Measurements from ENCODE around the gene ZBTB38.

The ZBTB38 gene

DNA sequence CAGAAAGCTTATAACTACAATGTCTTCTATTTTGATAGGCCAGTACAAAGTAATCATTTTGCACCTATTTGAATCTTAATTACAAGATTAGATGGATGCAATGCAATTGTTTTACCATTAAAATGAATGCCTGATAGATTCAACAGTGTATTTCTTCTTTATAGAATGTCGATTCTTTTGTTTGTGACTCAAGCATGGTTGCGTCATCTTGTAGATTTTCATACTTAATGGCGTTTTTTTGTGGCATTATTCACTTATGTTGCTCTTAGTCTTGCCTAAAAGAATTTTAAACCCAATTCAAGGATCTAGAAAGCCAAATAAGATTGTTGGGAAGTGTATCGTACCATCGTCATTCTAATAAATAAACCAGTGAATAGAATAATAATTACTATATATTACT, 21.4 kb downstream of the ZBTB38 start:
- no peak for DNase-seq

GRCh38 chr3:141390747-141391146, 22.4 kb downstream of the ZBTB38 start:
- DNase-seq = no peak

DNA sequence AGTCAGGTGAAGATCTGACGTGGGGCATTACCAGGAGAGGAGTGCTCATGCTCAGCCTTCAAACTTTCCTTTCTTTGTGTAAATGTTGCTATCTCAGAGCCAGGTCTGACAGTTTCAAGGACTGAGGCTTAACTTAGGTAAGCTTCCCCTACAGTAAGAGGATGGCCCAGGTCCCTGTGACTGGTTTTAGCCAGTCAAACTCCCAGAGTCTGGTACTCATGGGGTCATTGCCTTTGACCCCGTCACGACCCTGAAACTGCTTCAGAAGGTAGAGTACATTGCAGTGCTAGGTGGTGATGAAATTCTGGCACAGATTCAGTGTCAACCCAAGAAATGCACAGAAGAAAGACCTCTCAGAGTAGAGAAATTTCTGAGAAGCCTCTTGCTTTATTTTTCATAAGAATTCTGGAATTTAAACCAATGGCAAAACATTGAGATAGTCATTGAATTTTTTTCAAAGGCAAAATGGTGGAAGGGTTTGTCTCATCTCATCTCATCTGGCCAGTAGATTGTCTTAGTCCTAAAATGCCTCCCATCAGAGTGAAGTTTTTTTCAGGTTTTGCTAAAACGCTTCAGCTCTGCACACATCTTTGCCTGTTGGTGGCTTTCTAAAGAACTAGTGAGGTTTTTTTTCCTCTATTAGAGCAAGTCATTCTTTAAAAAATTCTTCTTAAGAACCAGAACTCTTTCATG, 23.1 kb downstream of the ZBTB38 start:
- no peak for DNase-seq

DNA sequence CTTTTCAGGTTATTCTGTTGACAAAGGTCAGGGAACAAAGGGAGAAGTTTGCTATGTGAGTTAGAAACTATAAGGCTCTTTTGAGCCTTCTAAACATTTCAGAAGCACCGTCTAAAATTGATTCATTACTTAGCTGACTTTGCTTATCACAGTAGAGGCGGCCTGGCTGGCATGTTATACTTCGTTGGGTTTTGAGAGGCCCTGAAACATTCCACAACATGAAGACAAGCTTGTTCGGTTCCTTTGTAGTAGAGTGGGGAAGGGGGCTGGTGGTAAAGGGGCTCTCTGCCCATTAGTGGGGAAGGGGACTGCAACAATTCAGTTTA, 23.6 kb downstream of the ZBTB38 start:
- no peak for DNase-seq

DNA sequence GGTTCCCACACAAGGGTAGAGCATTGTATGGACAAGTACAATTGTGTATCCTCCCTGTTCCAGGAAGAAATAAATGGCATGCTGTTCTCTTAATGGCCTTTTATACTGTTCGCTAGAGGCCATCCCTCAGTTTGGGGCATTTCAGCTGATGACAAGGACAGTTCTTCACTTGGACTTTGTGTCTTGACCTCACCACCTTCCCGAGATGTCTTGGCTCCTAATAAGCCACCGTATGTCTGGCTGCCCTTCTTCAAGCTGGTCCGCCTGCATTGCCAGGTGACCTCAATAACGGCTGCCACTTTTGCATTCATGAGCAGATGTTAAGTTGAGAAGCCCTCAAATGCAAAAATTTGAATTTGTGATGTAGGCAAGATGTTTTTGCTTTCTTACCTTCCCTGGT, 24.1 kb downstream of the ZBTB38 start:
- DNase-seq = no peak

DNA sequence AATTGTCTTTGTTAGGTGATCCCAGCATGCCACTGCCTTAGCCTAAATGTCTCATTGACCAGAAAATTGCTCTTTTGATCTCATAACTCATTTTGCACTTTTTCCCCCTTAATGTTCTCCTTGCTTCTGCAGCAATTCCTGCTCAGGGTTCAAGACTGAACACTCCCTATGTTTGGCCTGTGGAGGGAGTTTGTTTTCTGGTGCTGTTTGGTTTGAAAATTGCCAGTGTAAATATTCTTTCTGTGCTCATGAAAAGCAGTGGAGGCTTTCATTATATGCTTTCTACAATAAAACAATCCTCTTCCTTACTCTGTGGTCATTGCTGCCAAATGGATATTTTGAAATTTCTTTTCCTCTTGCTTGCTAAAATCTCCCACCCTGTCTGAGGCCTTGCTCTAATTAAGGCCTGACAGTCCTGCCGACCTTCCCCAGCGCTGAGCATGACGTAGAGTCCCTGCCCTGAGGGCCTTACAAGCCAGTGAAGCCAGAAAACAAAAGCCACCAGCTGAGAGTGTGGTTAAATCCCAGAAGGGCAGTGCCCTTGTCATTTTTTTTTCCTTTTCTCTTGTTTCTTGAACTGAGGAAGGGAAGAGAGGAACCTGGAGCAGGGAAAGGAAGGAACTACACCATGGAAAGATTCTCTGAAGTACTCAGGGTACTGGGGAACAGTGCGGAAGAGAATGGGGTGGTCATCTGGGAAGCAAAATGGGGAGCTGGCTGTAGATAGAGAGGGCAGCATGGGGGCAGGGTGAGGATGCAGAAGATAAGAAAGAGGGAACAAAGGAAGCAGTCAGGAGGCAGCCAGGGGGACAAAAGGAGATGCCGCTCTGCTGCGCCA, 24.8 kb downstream of the ZBTB38 start:
- no peak for DNase-seq

GRCh38 chr3:141393735-141394076, 25.4 kb downstream of the ZBTB38 start:
- DNase-seq = no peak

GRCh38 chr3:141394560-141394959, 26.3 kb downstream of the ZBTB38 start:
- DNase-seq = no peak

- no peak for DNase-seq
Measured at GRCh38 chr3:141395005-141395589, 26.8 kb downstream of the ZBTB38 start.

GRCh38 chr3:141397996-141398395, 29.7 kb downstream of the ZBTB38 start:
- DNase-seq = no peak

- no peak for DNase-seq
Measured at GRCh38 chr3:141399200-141399599, 30.9 kb downstream of the ZBTB38 start.

DNA sequence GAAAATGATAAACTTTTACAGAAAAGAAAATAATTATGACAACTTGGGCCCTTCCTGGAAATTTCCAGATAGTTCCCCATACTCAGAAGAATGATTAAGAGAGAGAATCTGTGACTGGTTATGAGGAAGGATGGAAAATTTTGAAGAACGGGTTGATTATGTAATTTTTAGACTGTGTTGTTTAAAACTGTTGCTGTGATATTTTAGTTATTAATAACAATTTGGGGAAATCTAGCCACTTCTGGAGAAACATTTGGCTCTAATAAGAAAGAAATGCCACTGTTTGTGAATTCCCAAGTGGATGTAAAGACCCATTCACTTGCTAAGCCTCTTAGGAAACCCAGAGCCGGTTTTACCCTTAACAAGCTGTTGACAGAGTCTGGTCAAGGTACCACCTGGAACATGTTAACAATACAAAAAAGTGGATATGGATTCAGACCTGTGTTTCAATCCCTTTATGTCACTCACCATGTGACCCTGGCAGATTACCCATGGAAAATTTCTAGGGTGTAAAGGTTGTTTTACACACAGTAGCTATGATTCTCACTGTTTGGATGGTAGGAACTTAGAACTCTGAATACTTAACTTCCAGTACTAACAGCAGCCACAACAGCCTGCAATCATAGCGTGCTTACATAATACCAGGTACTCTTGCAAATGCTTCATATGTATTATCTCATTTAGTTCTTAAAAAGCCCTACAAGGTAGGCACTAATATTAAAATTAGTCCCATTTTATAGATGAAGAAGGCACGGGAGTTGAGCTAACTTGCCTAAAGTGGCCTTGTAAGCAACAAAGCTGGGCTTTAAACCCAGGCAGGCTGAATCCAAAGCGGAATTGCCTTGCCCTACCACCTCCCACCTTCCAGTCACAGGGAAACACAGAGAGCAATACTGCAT, 32.0 kb downstream of the ZBTB38 start:
- no peak for DNase-seq

DNA sequence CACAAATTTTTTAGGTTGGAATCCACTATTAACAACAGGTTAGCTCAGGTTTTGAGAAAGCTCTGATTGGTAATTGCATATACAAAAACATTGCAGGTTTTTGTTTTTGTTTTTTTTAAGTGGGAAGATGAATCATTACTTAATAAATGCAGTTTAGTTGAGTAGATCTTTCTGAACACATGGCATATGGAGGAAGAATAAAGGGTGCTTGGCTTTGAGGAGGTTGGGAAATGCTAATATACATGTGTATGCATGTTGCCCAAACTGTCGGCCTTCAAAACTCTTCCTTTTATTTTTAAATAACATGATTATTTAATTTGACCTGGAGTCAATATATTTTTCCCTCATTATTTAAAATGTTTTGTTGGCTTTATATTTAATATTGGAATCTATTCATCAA, 32.8 kb downstream of the ZBTB38 start:
- DNase-seq = no peak

GRCh38 chr3:141401573-141402475, 33.5 kb downstream of the ZBTB38 start:
- DNase-seq = no peak

DNA sequence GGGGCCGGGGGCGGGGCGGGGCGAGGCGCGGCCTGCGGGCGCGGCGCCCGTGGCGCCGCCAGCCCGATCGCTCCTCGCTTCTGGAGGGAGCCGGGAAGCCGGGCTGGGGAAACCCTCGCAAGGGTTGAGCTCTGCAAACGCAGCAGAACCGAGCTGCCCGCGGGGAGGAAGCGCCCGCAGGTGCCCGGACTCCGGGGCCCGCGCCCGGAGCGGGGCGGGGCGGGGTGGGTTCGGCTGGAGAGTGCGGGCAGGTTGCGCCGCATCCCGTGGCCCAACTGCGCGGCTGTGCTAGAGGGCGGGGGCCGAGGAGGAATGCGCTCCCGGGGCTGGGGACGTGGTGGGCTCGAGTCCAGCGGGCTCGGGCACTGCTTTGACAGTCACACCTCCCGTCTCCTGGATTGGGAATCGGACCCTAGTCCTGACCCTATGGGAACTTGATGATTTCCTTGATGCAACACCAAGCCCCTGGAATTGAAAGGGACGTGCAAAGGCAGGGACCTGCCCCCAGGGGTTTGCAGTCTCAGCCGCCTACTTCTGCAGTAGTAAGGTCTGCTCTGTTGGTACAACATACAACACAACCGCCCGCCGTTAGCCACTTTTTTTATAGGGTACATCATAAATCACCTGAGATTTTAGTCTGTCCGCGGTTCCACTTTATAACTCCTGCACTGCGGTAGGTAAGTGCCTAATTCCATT, 34.3 kb downstream of the ZBTB38 start:
- DNase-seq = no peak

DNA sequence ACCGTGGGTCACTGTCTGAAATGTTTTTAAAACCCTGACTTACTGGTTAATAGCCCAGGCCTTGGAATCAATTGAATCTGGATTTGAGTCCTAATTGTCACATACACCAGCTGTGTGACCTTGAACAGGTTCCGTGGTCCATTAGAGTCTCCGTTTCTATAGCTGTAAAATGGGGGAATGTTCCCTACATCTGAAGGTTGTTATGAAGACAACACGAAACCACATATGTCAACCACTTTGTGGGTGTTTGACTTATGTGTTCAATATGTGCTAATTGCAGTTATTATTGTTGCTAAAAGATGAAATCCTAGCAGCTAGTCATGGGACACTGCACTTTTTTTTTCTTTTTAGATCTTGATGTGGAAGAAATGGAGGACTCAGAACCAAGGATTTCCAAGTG, 35.3 kb downstream of the ZBTB38 start:
- no peak for DNase-seq

DNA sequence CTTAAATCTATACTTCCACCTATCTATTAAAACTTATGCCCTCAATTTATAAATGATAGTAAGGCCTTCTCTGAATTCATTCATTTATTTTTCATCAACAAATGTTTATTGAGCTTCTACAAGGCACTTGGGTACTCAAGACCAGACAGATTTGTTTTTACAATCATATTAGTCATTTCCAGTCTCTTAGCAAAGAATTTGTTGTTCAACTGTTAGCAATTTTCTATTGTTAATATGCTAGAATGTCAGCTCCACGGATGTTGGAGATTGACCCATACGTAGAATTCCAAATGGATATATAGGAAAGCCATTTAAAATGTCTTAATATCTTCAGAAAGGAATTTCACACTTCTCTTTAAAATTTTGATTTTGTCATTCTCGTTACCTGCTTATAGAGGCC, 36.7 kb downstream of the ZBTB38 start:
- DNase-seq = no peak

DNA sequence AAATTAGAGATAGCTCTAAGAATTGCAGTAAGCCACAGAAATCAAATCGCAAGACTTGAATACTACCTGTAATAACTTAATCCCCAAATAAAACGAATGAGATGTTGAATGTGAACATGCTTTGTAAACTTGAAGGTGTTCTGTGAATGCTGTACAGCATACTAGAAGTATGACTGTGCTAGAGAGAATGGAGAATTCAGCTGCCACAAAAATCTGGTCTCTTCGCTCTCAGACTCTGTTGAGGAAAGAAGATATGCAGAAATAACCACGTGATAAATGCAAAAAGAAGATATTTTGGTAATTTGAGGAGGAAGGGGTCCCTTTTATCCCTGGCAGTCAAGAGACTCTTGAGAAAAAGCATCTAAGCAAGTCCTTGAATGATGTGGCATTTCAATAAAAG, 37.3 kb downstream of the ZBTB38 start:
- no peak for DNase-seq

DNA sequence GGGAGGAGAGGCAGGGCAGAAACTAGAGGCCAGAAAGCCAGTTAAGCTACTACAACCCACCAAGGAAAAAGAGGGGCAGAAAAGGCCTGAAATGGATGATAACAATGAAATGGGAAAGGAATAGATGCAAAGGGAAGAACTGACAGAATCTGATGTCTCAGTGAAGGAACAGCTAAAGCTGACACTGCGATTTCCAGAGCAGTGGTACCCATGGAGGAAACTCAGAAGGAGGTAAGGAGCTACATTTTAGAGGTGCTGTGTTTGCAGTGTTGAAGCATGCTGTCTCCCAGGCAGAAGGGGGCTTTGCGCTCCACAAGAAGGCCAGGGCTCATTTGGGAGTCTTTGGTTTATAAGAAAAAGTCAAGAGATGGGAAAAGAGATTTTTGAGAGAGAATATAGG, 38.0 kb downstream of the ZBTB38 start:
- no peak for DNase-seq

GRCh38 chr3:141407047-141407446, 38.7 kb downstream of the ZBTB38 start:
- DNase-seq = no peak

DNA sequence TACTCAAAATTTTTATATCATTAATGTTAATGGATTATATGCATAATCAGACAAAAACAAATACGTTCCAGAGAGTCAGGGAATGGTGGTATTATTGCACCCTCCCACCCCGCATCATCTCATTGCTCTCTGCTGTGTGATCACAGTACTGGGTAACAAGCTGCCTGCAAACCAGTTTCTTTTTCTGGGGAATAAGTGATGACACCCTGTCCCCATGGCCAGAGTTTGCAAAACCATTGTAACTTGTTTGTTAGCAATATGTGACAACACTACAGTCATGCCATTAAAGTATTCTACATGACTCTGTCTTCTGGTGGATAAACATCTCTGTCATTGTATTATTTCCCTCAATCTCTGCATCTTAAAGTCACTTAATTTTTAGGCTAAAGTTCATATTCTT, 39.5 kb downstream of the ZBTB38 start:
- DNase-seq = no peak

- DNase-seq = no peak
Measured at GRCh38 chr3:141408596-141408995, 40.3 kb downstream of the ZBTB38 start.

Measured in NCI-H1436 treated with DMSO at 0.1 percent for 48 hours (cell line).